GM12878 (cell line): ENCODE data around the gene THOC6. TPM values are rescaled to one million over a fixed set of nuclear protein-coding genes. Genes with fewer than 3 reads are reported as not detected.

Experiments used
- ATF7 ChIP-seq: fragments of 450-650 bp; IDR thresholded peaks from 2 replicates; pipeline ENCODE4 v1.6.1; 2016; ENCODE audit warnings: low read depth, mild to moderate bottlenecking
- BACH1 ChIP-seq: fragments of 450-650 bp; IDR thresholded peaks from 2 replicates; pipeline ENCODE4 v1.6.1; 2017; ENCODE audit warnings: mild to moderate bottlenecking, borderline replicate concordance
- BHLHE40 ChIP-seq, 2 experiments: fragments of 450-650 bp in 1 of 2; IDR thresholded peaks; 2 replicates each; pipeline ENCODE4 v1.6.1; 2011 to 2017; ENCODE audit warnings: low read depth in 2 of 2, borderline replicate concordance in 1 of 2, improper control_type of control experiment in 1 of 2, low read length in 1 of 2, mild to moderate bottlenecking in 1 of 2
- CEBPB ChIP-seq, 2 experiments: fragments of 150-350 bp in 1 of 2; IDR thresholded peaks; 2 replicates each; pipeline ENCODE4 v1.6.1; 2012 to 2014; ENCODE audit warnings: low read depth in 2 of 2, low read length in 2 of 2, borderline replicate concordance in 1 of 2, inconsistent platforms in 1 of 2
- CREB1 ChIP-seq: IDR thresholded peaks from 2 replicates; pipeline ENCODE4 v1.6.1; 2012; ENCODE audit warnings: low read depth, mild to moderate bottlenecking, inconsistent platforms
- HDAC6 ChIP-seq: fragments of 200-600 bp; sonication (generic); IDR thresholded peaks from one replicate; pipeline ENCODE4 v1.8.0; 2017; ENCODE audit warnings: antibody characterized with exemption; ENCODE audit not compliant: unreplicated experiment
- HDGF ChIP-seq: fragments of 450-650 bp; IDR thresholded peaks from 2 replicates; pipeline ENCODE4 v1.6.1; 2016; ENCODE audit warnings: antibody characterized with exemption
- LARP7 ChIP-seq: fragments of 450-650 bp; IDR thresholded peaks from 2 replicates; pipeline ENCODE4 v1.6.1; 2017; ENCODE audit warnings: mild to moderate bottlenecking
- MYC ChIP-seq: IDR thresholded peaks from 2 replicates; pipeline ENCODE4 v1.6.1; 2011; ENCODE audit warnings: mild to moderate bottlenecking, low read length, moderate library complexity, inconsistent platforms; ENCODE audit not compliant: insufficient read depth, insufficient replicate concordance, insufficient read length, severe bottlenecking
- NFXL1 ChIP-seq: fragments of 450-650 bp; IDR thresholded peaks from 2 replicates; pipeline ENCODE4 v1.6.1; 2017; ENCODE audit warnings: antibody characterized with exemption, mild to moderate bottlenecking, borderline replicate concordance
- PAX5 ChIP-seq: IDR thresholded peaks from 2 replicates; pipeline ENCODE4 v1.6.1; 2011; ENCODE audit warnings: low read depth, low read length, borderline replicate concordance
- POLR2AphosphoS2 ChIP-seq: IDR thresholded peaks from 2 replicates; pipeline ENCODE4 v1.6.1; 2011; ENCODE audit warnings: low read depth, mild to moderate bottlenecking, low read length, improper control_type of control experiment, moderate library complexity
- POU2F2 ChIP-seq: IDR thresholded peaks from 3 replicates; pipeline ENCODE4 v1.6.1; 2011; ENCODE audit warnings: low read depth, mild to moderate bottlenecking, low read length, borderline replicate concordance
- RBBP5 ChIP-seq: fragments of 200-600 bp; sonication (generic); conservative IDR thresholded peaks from 2 replicates; pipeline ENCODE4 v1.6.1; 2016
- RUNX3 ChIP-seq: IDR thresholded peaks from 2 replicates; pipeline ENCODE4 v1.6.1; 2012; ENCODE audit warnings: low read length, inconsistent platforms
- SMAD5 ChIP-seq: IDR thresholded peaks from 2 replicates; pipeline ENCODE4 v1.6.1; 2016; ENCODE audit warnings: antibody characterized with exemption, low read depth
- SMC3 ChIP-seq: IDR thresholded peaks from 2 replicates; pipeline ENCODE4 v1.6.1; 2011; ENCODE audit warnings: low read length, improper control_type of control experiment, borderline replicate concordance
- SREBF1 ChIP-seq: IDR thresholded peaks from 2 replicates; pipeline ENCODE4 v1.6.1; 2012; ENCODE audit warnings: mild to moderate bottlenecking, low read length
- TAF1 ChIP-seq: IDR thresholded peaks from 2 replicates; pipeline ENCODE4 v1.6.1; 2011; ENCODE audit warnings: mild to moderate bottlenecking, low read depth, low read length, borderline replicate concordance
- TARDBP ChIP-seq: IDR thresholded peaks from 2 replicates; pipeline ENCODE4 v1.6.1; 2016; ENCODE audit warnings: borderline replicate concordance
- TCF12 ChIP-seq: IDR thresholded peaks from 2 replicates; pipeline ENCODE4 v1.6.1; 2011; ENCODE audit warnings: low read depth, mild to moderate bottlenecking, low read length
- YBX1 ChIP-seq: fragments of 450-650 bp; IDR thresholded peaks from 2 replicates; pipeline ENCODE4 v1.6.1; 2016; ENCODE audit warnings: antibody characterized with exemption
- ZNF207 ChIP-seq: fragments of 450-650 bp; IDR thresholded peaks from 2 replicates; pipeline ENCODE4 v1.6.1; 2014; ENCODE audit warnings: antibody characterized with exemption, mild to moderate bottlenecking, borderline replicate concordance
- ZNF24 ChIP-seq: fragments of 450-650 bp; IDR thresholded peaks from 2 replicates; pipeline ENCODE4 v1.6.1; 2017; ENCODE audit warnings: antibody characterized with exemption, mild to moderate bottlenecking
- ZZZ3 ChIP-seq: IDR thresholded peaks from 2 replicates; pipeline ENCODE4 v1.6.1; 2011; ENCODE audit warnings: low read depth; ENCODE audit not compliant: control insufficient read depth, insufficient read length
- polyA plus RNA-seq, 11 experiments: library from polyadenylated mRNA; depleted of rRNA in 4 of 11; unstranded in 6 of 11; stranded (reverse) in 5 of 11; fragments of >200 nt; fragmentation: Nextera tagmentation in 4 of 11; fragmentation: Illumina TruSeq in 1 of 11; extraction: Ambion mirVana in 4 of 11; extraction: Trizol in 1 of 11; gene quantifications; 1 replicate in 1 of 11; 2 replicates in 10 of 11; pipeline versions ENCODE4 v1.2.1 to v1.2.3, GENCODE V29; 2011 to 2016; ENCODE audit warnings: inconsistent platforms in 2 of 11, missing spikeins in 2 of 11, low read depth in 1 of 11
- total RNA-seq, 4 experiments: library from RNA; depleted of rRNA in 3 of 4; stranded (reverse); fragments of >200 nt in 3 of 4; fragmentation: Illumina TruSeq in 1 of 4; extraction: Trizol in 1 of 4; gene quantifications; 2 replicates each; pipeline versions ENCODE4 v1.2.1 to v1.2.3, GENCODE V29; 2013 to 2021
- TF ChIP-seq, protein P1 (sequence below): fragments of 450-650 bp; IDR thresholded peaks from 2 replicates; pipeline ENCODE4 v1.6.1; 2017; ENCODE audit warnings: mild to moderate bottlenecking, low read depth, inconsistent platforms; ENCODE audit not compliant: poor library complexity, severe bottlenecking
- TF ChIP-seq, protein P2 (sequence below): fragments of 450-650 bp; IDR thresholded peaks from 2 replicates; pipeline ENCODE4 v1.6.1; 2017; ENCODE audit warnings: low read depth, mild to moderate bottlenecking, moderate library complexity

THOC6 gene
- total and polyA plus RNA-seq, 10 of the 15 experiments (the other 5 are each of a cell fraction or from before 2014, with no cell fraction given): 1.0 to 54.4 (median 27.9) TPM

DNA sequence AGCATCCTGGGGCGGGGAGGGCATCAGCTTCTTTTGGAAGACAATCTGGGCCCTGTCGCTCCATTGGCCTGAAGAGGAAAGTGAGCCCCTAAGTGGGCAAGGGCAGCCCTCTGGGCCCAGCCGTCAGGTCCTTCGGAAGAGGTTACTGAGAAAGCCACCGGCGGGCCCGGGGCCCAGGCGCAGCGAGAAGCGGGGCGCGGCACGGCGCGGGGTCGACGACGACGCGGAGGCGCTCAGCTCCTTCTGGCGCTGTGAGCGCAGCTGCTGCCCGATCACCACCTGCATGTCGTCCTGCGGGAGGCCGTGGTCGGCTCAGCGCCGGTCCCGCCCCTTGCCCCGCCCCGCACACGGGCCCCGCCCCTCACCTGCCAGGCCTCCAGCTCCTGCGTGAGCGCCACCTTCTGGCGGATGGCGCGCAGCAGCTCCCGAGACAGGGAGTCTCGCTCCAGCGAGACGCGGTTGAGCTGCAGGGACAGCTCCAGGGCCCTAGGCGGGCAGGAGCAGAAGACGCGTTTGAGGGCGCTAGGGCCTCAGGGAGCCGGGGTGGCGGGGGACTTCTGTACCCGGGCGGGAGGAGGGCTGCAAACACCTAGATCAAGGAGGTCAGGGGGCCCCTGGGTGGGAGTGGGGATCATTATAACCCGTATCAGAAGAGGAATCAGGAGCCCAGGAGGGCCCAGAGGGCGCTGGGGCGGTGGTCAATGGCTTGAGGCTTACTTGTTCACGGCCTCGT, 4.3 kb downstream of the THOC6 start (continued):
- no peak for TF ChIP-seq HDAC6
- no peak for TF ChIP-seq MYC
- TF ChIP-seq POLR2AphosphoS2: no peak
- no peak for TF ChIP-seq ZNF207
- no peak for TF ChIP-seq NFXL1
- TF ChIP-seq CEBPB (IDR thresholded peaks at IDR 0.05; ENCODE audit: borderline replicate concordance in 1 of 2, low read depth in 2 of 2, low read length in 2 of 2): no peak
- 0 out of 2 replicates have a peak, but pooled peaks have one; percentile 44 for TF ChIP-seq TCF12
- no peak for TF ChIP-seq TAF1
- TF ChIP-seq ATF7: no peak
- no peak for TF ChIP-seq POU2F2
- TF ChIP-seq YBX1: no peak
- TF ChIP-seq TARDBP: no peak
- TF ChIP-seq BACH1: no peak
- TF ChIP-seq, protein P1, sequence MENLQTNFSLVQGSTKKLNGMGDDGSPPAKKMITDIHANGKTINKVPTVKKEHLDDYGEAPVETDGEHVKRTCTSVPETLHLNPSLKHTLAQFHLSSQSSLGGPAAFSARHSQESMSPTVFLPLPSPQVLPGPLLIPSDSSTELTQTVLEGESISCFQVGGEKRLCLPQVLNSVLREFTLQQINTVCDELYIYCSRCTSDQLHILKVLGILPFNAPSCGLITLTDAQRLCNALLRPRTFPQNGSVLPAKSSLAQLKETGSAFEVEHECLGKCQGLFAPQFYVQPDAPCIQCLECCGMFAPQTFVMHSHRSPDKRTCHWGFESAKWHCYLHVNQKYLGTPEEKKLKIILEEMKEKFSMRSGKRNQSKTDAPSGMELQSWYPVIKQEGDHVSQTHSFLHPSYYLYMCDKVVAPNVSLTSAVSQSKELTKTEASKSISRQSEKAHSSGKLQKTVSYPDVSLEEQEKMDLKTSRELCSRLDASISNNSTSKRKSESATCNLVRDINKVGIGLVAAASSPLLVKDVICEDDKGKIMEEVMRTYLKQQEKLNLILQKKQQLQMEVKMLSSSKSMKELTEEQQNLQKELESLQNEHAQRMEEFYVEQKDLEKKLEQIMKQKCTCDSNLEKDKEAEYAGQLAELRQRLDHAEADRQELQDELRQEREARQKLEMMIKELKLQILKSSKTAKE: no peak
- TF ChIP-seq SMC3: peak; percentile 55; the same call in 1 of the 2 replicates
- 0 out of 2 replicates have a peak, but pooled peaks have one; percentile 49 for TF ChIP-seq LARP7
- no peak for TF ChIP-seq ZNF24
- no peak for TF ChIP-seq RUNX3
- no peak for TF ChIP-seq SMAD5
- peak; percentile 44 to 73; a peak in 3 of 4 replicates for TF ChIP-seq BHLHE40 (IDR thresholded peaks at IDR 0.05; ENCODE audit: borderline replicate concordance in 1 of 2, low read depth in 2 of 2, low read length in 1 of 2)
- TF ChIP-seq ZZZ3: no peak
- TF ChIP-seq CREB1: peak; percentile 26; the same call in 1 of the 2 replicates
- TF ChIP-seq, protein P2, sequence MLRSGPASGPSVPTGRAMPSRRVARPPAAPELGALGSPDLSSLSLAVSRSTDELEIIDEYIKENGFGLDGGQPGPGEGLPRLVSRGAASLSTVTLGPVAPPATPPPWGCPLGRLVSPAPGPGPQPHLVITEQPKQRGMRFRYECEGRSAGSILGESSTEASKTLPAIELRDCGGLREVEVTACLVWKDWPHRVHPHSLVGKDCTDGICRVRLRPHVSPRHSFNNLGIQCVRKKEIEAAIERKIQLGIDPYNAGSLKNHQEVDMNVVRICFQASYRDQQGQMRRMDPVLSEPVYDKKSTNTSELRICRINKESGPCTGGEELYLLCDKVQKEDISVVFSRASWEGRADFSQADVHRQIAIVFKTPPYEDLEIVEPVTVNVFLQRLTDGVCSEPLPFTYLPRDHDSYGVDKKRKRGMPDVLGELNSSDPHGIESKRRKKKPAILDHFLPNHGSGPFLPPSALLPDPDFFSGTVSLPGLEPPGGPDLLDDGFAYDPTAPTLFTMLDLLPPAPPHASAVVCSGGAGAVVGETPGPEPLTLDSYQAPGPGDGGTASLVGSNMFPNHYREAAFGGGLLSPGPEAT: no peak
- TF ChIP-seq HDGF: no peak
- no peak for TF ChIP-seq RBBP5
- TF ChIP-seq PAX5: peak; percentile 34; the same call in 1 of the 2 replicates
- no peak for TF ChIP-seq SREBF1
